Measurements from ENCODE around the gene POLR1E.

GRCh38 chr9:37501957-37502596 is 16.3 kb downstream of the POLR1E start:
- no peak for TF ChIP-seq CTCF (IDR thresholded peaks at IDR 0.05)
- TF ChIP-seq POLR2A (IDR thresholded peaks at IDR 0.05) = no peak
